CD4-positive, alpha-beta T cell treated with Interleukin-15 for 1 hour (primary cell): ENCODE data around the gene CCDC159.
"Not testable (repeated sequence)": the region's sequence is repeated elsewhere in the genome, so short reads cannot be mapped to it uniquely, and the experiment has no call there.

Experiments
- DNase-seq: peaks from one replicate; pipeline ENCODE4 v3.0.0-alpha.2; 2020

CCDC159 gene

GRCh38 chr19:11338569-11339253 is 7.6 kb upstream of the CCDC159 start:
- DNase-seq, result no peak

GRCh38 chr19:11339254-11340098 is 6.8 kb upstream of the CCDC159 start, which contains the start of gene RAB3D:
TSS of gene RAB3D (minus strand) at chr19:11339657. CDS start at chr19:11337399, 2,258 bp downstream.
- peak; percentile 85 for DNase-seq

GRCh38 chr19:11340099-11340467 is 6.2 kb upstream of the CCDC159 start:
- DNase-seq, result not testable (repeated sequence)

GRCh38 chr19:11342429-11342828 is 3.9 kb upstream of the CCDC159 start:
- DNase-seq, result no peak

GRCh38 chr19:11345122-11345803 is 1.1 kb upstream of the CCDC159 start:
- DNase-seq, result no peak

- DNase-seq, result no peak
Observed at GRCh38 chr19:11347546-11348039, 1.3 kb downstream of the CCDC159 start.

- no peak for DNase-seq
Observed at GRCh38 chr19:11349171-11349570, 2.9 kb downstream of the CCDC159 start.

GRCh38 chr19:11354102-11354501 is 7.8 kb downstream of the CCDC159 start:
- DNase-seq, result not testable (repeated sequence)

GRCh38 chr19:11355160-11356073 is 9.1 kb downstream of the CCDC159 start, which contains the start of gene PLPPR2:
TSS of gene PLPPR2 (plus strand) at chr19:11355432. CDS start at chr19:11357674, 2,242 bp downstream.
- DNase-seq, result peak; percentile 90

- no peak for DNase-seq
Observed at GRCh38 chr19:11356074-11356397, 9.7 kb downstream of the CCDC159 start.

- DNase-seq, result no peak
Observed at GRCh38 chr19:11356676-11357550, 10.6 kb downstream of the CCDC159 start.

GRCh38 chr19:11359421-11359820 is 13.1 kb downstream of the CCDC159 start:
- no peak for DNase-seq

GRCh38 chr19:11361037-11361770 is 14.9 kb downstream of the CCDC159 start:
- DNase-seq, result peak; percentile 23

GRCh38 chr19:11361771-11362731 is 15.7 kb downstream of the CCDC159 start:
- no peak for DNase-seq

- no peak for DNase-seq
Observed at GRCh38 chr19:11363881-11364280, 17.6 kb downstream of the CCDC159 start.

- DNase-seq, result no peak
Observed at GRCh38 chr19:11364296-11364904, 18.1 kb downstream of the CCDC159 start.

- no peak for DNase-seq
Observed at GRCh38 chr19:11364935-11365334, 18.6 kb downstream of the CCDC159 start.

GRCh38 chr19:11365557-11366117 is 19.3 kb downstream of the CCDC159 start:
- no peak for DNase-seq
